Keratinocyte (primary cell): Measurements from ENCODE around the gene GPR180.

Source experiments
- EZH2 ChIP-seq: IDR thresholded peaks from one replicate; pipeline ENCODE4 v1.6.1; 2012; ENCODE audit warnings: inconsistent platforms, mild to moderate bottlenecking, low read length, moderate library complexity
- TF ChIP-seq, protein P1 (sequence below), 3 experiments: IDR thresholded peaks in 1 of 3; conservative IDR thresholded peaks in 1 of 3; optimal IDR thresholded peaks in 1 of 3; 2 replicates in 2 of 3; 3 replicates in 1 of 3; pipeline versions ENCODE3 to v1.5.1; 2011; ENCODE audit warnings: low read length in 3 of 3, mild to moderate bottlenecking in 3 of 3, moderate library complexity in 2 of 3, control low read depth in 1 of 3, inconsistent platforms in 1 of 3; ENCODE audit not compliant: insufficient read depth in 2 of 3; ENCODE audit errors: extremely low read depth in 1 of 3

DNA sequence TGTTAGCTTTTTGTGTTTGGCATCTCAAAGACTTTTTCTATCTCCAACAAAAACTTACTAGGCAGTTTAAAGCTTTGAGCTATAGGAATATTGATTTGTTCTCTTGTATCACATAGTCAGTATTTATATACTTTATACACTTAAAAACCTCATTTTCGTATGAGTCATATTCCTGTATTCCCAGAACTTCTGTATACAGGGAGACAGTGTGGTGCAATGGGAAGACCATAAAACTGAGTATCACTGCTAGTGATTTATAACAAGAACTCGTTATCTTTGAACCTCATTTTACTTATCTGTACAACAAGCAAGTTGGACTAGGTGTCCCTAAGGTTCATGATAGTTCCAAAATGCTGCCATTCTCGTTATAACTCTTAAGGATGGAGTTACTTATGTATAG, 6.3 kb downstream of the GPR180 start:
- TF ChIP-seq, protein P1, sequence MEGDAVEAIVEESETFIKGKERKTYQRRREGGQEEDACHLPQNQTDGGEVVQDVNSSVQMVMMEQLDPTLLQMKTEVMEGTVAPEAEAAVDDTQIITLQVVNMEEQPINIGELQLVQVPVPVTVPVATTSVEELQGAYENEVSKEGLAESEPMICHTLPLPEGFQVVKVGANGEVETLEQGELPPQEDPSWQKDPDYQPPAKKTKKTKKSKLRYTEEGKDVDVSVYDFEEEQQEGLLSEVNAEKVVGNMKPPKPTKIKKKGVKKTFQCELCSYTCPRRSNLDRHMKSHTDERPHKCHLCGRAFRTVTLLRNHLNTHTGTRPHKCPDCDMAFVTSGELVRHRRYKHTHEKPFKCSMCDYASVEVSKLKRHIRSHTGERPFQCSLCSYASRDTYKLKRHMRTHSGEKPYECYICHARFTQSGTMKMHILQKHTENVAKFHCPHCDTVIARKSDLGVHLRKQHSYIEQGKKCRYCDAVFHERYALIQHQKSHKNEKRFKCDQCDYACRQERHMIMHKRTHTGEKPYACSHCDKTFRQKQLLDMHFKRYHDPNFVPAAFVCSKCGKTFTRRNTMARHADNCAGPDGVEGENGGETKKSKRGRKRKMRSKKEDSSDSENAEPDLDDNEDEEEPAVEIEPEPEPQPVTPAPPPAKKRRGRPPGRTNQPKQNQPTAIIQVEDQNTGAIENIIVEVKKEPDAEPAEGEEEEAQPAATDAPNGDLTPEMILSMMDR (optimal IDR thresholded peaks at IDR 0.05 in 1 of 3, IDR thresholded peaks at IDR 0.05 in 1 of 3, conservative IDR thresholded peaks at IDR 0.05 in 1 of 3; ENCODE audit: extremely low read depth in 1 of 3, insufficient read depth in 2 of 3, low read length in 3 of 3): no peak
- TF ChIP-seq EZH2: no peak
